Measurements from ENCODE around the gene C16orf89.

The C16orf89 gene

GRCh38 chr16:5031601-5032000 lies 34.2 kb downstream of the C16orf89 start:
- in situ Hi-C loops (cut with MboI; ENCODE audit: low sequenced_read_pairs), result no loop called here

- in situ Hi-C loops (cut with MboI; ENCODE audit: low sequenced_read_pairs), result no loop called here
Measured at GRCh38 chr16:5030251-5030870, 35.4 kb downstream of the C16orf89 start.

- in situ Hi-C loops (cut with MboI; ENCODE audit: low sequenced_read_pairs), result no loop called here
Measured at GRCh38 chr16:5028950-5029475, 36.7 kb downstream of the C16orf89 start.

GRCh38 chr16:5027575-5028235 lies 38.1 kb downstream of the C16orf89 start:
- in situ Hi-C loops (cut with MboI; ENCODE audit: low sequenced_read_pairs), result no loop called here

GRCh38 chr16:5027086-5027485 lies 38.7 kb downstream of the C16orf89 start:
- in situ Hi-C loops (cut with MboI; ENCODE audit: low sequenced_read_pairs), result no loop called here

GRCh38 chr16:5026664-5027063 lies 39.1 kb downstream of the C16orf89 start:
- in situ Hi-C loops (cut with MboI; ENCODE audit: low sequenced_read_pairs), result no loop called here

- in situ Hi-C loops (cut with MboI; ENCODE audit: low sequenced_read_pairs), result no loop called here
Measured at GRCh38 chr16:5025171-5025632, 40.6 kb downstream of the C16orf89 start.

GRCh38 chr16:5024632-5025031 lies 41.1 kb downstream of the C16orf89 start:
- in situ Hi-C loops (cut with MboI; ENCODE audit: low sequenced_read_pairs), result no loop called here

- in situ Hi-C loops (cut with MboI; ENCODE audit: low sequenced_read_pairs), result no loop called here
Measured at GRCh38 chr16:5022521-5022920, 43.2 kb downstream of the C16orf89 start.

- in situ Hi-C loops (cut with MboI; ENCODE audit: low sequenced_read_pairs), result no loop called here
Measured at GRCh38 chr16:5020551-5020950, 45.2 kb downstream of the C16orf89 start.

GRCh38 chr16:5019775-5020174 lies 46.0 kb downstream of the C16orf89 start:
- in situ Hi-C loops (cut with MboI; ENCODE audit: low sequenced_read_pairs), result no loop called here

- in situ Hi-C loops (cut with MboI; ENCODE audit: low sequenced_read_pairs), result no loop called here
Measured at GRCh38 chr16:5018793-5019192, 47.0 kb downstream of the C16orf89 start.

GRCh38 chr16:5017678-5017969 lies 48.1 kb downstream of the C16orf89 start:
- in situ Hi-C loops (cut with MboI; ENCODE audit: low sequenced_read_pairs), result no loop called here

GRCh38 chr16:5016967-5017677 lies 48.6 kb downstream of the C16orf89 start:
- in situ Hi-C loops (cut with MboI; ENCODE audit: low sequenced_read_pairs), result no loop called here

- in situ Hi-C loops (cut with MboI; ENCODE audit: low sequenced_read_pairs), result no loop called here
Measured at GRCh38 chr16:5015887-5016286, 49.9 kb downstream of the C16orf89 start.

- in situ Hi-C loops (cut with MboI; ENCODE audit: low sequenced_read_pairs), result no loop called here
Measured at GRCh38 chr16:5015351-5015750, 50.4 kb downstream of the C16orf89 start.

- in situ Hi-C loops (cut with MboI; ENCODE audit: low sequenced_read_pairs), result no loop called here
Measured at GRCh38 chr16:5012887-5013286, 52.9 kb downstream of the C16orf89 start.

GRCh38 chr16:5011637-5012036 lies 54.1 kb downstream of the C16orf89 start:
- in situ Hi-C loops (cut with MboI; ENCODE audit: low sequenced_read_pairs), result no loop called here

- in situ Hi-C loops (cut with MboI; ENCODE audit: low sequenced_read_pairs), result no loop called here
Measured at GRCh38 chr16:5010576-5011329, 55.0 kb downstream of the C16orf89 start.

GRCh38 chr16:5008311-5008731 lies 57.4 kb downstream of the C16orf89 start:
- in situ Hi-C loops (cut with MboI; ENCODE audit: low sequenced_read_pairs), result no loop called here

GRCh38 chr16:5007256-5007655 lies 58.5 kb downstream of the C16orf89 start:
- in situ Hi-C loops (cut with MboI; ENCODE audit: low sequenced_read_pairs), result no loop called here

All from hTERT RPE-1 (cell line).